Uterus (tissue), 4 donors: ENCODE measurements around the gene TAF9B. TPM values are rescaled to one million over a fixed set of nuclear protein-coding genes. Genes with fewer than 3 reads are reported as not detected.

Source experiments
- DNase-seq, 2 donors: peaks; one replicate each; pipeline ENCODE4 v3.0.0-alpha.2; 2019 to 2020
- H3K27ac ChIP-seq, 2 donors: fragments of 200-600 bp; sonication (generic); 1 replicate in 1 of 2; 2 replicates in 1 of 2; pipeline ENCODE4 v1.5.1; 2016 to 2018
- H3K27me3 ChIP-seq, 2 donors: fragments of 200-600 bp; sonication (generic); one replicate each; pipeline ENCODE4 v1.5.1; 2018 to 2019; ENCODE audit warnings: control low read depth in 1 of 2
- H3K36me3 ChIP-seq, 2 donors: fragments of 200-600 bp; sonication (generic); one replicate each; pipeline ENCODE4 v1.5.1; 2019; ENCODE audit warnings: control low read depth in 1 of 2
- H3K4me1 ChIP-seq, 2 donors: fragments of 200-600 bp; sonication (generic); one replicate each; pipeline ENCODE4 v1.5.1; 2018 to 2019; ENCODE audit warnings: control low read depth in 1 of 2
- H3K4me3 ChIP-seq, 2 donors: fragments of 200-600 bp; sonication (generic); 1 replicate in 1 of 2; 2 replicates in 1 of 2; pipeline ENCODE4 v1.5.1; 2018 to 2019; ENCODE audit warnings: mild to moderate bottlenecking in 1 of 2
- H3K9me3 ChIP-seq, 2 donors: fragments of 200-600 bp; sonication (generic); one replicate each; pipeline ENCODE4 v1.5.1; 2019; ENCODE audit warnings: control low read depth in 1 of 2
- POLR2A ChIP-seq, 2 donors: fragments of 450-650 bp; IDR thresholded peaks; one replicate each; pipeline ENCODE4 v1.6.1; 2016; ENCODE audit warnings: antibody characterized with exemption in 2 of 2, mild to moderate bottlenecking in 1 of 2, moderate library complexity in 1 of 2
- intact Hi-C: fragments of 100-400 bp; cut with DNase I; formaldehyde crosslinking; loops from one replicate; pipeline ENCODE4 v1.15.1; 2023; ENCODE audit warnings: low total_unique reads
- total RNA-seq, 4 donors: library from RNA; depleted of rRNA in 3 of 4; stranded (reverse); fragments of >200 nt in 3 of 4; gene quantifications; one replicate each; pipeline versions ENCODE4 v1.1.0 to v1.2.4, GENCODE V29; 2014 to 2023
- TF ChIP-seq, protein P1 (sequence below), 4 experiments: fragments of 200-600 bp in 2 of 4; fragments of 450-650 bp in 2 of 4; sonication (generic) in 2 of 4; IDR thresholded peaks; one replicate each; pipeline ENCODE4 v1.5.1; 2016 to 2019; ENCODE audit warnings: antibody characterized with exemption in 4 of 4, mild to moderate bottlenecking in 2 of 4, moderate library complexity in 1 of 4
- donor health status: DM: yes; HTN: yes; CAD: no.

TAF9B gene
- total RNA-seq, 4 donors from 2014 or later: 10.2 to 44.2 (median 32.2) TPM

DNA sequence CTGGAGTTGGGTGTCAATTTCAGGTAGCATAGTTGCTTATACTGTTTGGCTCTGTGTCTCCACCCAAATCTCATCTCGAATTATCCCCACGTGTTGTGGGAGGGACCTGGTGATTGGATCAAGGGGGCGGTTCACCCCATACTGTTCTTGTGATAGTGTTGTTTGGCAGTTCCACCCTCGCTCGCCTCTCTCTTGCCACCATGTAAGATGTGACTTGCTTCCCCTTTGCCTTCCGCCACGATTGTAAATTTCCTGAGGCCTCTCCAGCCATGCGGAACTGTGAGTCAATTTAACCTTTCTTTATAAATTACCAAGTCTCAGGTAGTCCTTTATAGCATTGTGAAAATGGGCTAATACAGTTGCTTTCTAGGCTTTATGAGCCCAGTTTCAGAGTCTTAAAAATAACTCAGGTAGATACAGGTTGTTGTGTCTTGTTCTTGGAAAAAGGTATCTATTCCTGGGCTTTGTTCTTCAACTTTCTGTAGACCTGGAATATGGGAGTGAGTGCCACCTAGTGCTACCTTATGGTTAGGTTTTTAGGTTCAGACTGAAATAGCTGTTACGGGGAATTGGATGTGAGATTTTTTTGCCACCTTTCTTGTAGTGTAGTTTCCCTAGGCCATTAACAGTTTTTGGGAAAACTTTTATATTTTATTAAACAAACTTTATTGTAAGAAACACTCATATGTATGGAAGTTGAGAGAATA is 19.8 kb downstream of the TAF9B start:
- H3K27me3 ChIP-seq: no peaks in the 10 kb centered on the region
- H3K4me3 ChIP-seq: no peak overlapping the region
- no peak for DNase-seq
- intact Hi-C loops: no loop called here
- H3K36me3 ChIP-seq: no peaks in the 10 kb centered on the region
- no peak overlapping the region for H3K27ac ChIP-seq
- no peaks in the 10 kb centered on the region for H3K4me1 ChIP-seq
- no peaks in the 10 kb centered on the region for H3K9me3 ChIP-seq
- no peak for TF ChIP-seq POLR2A (IDR thresholded peaks at IDR 0.05)
- TF ChIP-seq, protein P1, sequence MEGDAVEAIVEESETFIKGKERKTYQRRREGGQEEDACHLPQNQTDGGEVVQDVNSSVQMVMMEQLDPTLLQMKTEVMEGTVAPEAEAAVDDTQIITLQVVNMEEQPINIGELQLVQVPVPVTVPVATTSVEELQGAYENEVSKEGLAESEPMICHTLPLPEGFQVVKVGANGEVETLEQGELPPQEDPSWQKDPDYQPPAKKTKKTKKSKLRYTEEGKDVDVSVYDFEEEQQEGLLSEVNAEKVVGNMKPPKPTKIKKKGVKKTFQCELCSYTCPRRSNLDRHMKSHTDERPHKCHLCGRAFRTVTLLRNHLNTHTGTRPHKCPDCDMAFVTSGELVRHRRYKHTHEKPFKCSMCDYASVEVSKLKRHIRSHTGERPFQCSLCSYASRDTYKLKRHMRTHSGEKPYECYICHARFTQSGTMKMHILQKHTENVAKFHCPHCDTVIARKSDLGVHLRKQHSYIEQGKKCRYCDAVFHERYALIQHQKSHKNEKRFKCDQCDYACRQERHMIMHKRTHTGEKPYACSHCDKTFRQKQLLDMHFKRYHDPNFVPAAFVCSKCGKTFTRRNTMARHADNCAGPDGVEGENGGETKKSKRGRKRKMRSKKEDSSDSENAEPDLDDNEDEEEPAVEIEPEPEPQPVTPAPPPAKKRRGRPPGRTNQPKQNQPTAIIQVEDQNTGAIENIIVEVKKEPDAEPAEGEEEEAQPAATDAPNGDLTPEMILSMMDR (IDR thresholded peaks at IDR 0.05): no peak

GRCh38 chrX:78118628-78119027 is 20.8 kb downstream of the TAF9B start:
- Histone ChIP-seq H3K4me3 (no peak overlapping the region), H3K27ac (no peak overlapping the region), H3K36me3 (no peaks in the 10 kb centered on the region), H3K4me1 (no peaks in the 10 kb centered on the region), H3K27me3 (no peaks in the 10 kb centered on the region), H3K9me3 (no peaks in the 10 kb centered on the region)
- DNase-seq: no peak
- intact Hi-C loops: no loop called here
- no peak for TF ChIP-seq POLR2A (IDR thresholded peaks at IDR 0.05)
- TF ChIP-seq, protein P1 (IDR thresholded peaks at IDR 0.05): no peak

- no peaks in the 10 kb centered on the region for H3K27me3 ChIP-seq
- intact Hi-C loops: no loop called here
- no peaks in the 10 kb centered on the region for H3K9me3 ChIP-seq
- no peak overlapping the region for H3K4me3 ChIP-seq
- H3K27ac ChIP-seq: no peak overlapping the region
- H3K36me3 ChIP-seq: no peaks in the 10 kb centered on the region
- H3K4me1 ChIP-seq: no peaks in the 10 kb centered on the region
- no peak for DNase-seq
- TF ChIP-seq, protein P1 (IDR thresholded peaks at IDR 0.05): no peak
- TF ChIP-seq POLR2A (IDR thresholded peaks at IDR 0.05): no peak
Measured at GRCh38 chrX:78116766-78117165, 22.7 kb downstream of the TAF9B start.

DNA sequence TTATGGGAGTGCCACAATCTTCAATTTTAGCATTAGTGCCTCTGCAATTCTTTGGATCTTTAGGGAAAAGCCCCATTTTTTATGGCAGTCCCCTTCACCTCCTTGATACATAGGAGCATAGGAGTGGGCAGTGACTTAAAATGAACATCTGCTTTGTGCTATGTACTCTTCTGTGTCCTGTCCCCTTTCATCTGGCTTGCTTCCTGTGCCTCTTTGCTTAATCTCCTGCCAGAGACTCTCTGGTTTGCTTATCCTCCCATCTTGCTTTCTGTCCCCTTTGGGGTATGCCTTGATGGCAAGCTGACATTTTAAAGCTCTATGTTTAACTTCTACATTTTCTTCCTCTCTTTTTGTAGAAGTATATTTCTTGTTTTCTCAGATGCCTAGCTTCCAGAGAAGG is 23.1 kb downstream of the TAF9B start:
- no peaks in the 10 kb centered on the region for H3K36me3 ChIP-seq
- DNase-seq: no peak

More for the DNA sequence above, 23.1 kb downstream of the TAF9B start:
- TF ChIP-seq POLR2A (IDR thresholded peaks at IDR 0.05): no peak
- TF ChIP-seq, protein P1 (IDR thresholded peaks at IDR 0.05): no peak
- no peaks in the 10 kb centered on the region for H3K27me3 ChIP-seq
- H3K9me3 ChIP-seq: no peaks in the 10 kb centered on the region
- intact Hi-C loops: no loop called here
- H3K4me3 ChIP-seq: no peak overlapping the region
- no peak overlapping the region for H3K27ac ChIP-seq
- no peaks in the 10 kb centered on the region for H3K4me1 ChIP-seq
